ENCODE measurements around the gene STAT6.

GRCh38 chr12:57090490-57090889 lies 20.7 kb downstream of the STAT6 start:
- TF ChIP-seq, protein P1, sequence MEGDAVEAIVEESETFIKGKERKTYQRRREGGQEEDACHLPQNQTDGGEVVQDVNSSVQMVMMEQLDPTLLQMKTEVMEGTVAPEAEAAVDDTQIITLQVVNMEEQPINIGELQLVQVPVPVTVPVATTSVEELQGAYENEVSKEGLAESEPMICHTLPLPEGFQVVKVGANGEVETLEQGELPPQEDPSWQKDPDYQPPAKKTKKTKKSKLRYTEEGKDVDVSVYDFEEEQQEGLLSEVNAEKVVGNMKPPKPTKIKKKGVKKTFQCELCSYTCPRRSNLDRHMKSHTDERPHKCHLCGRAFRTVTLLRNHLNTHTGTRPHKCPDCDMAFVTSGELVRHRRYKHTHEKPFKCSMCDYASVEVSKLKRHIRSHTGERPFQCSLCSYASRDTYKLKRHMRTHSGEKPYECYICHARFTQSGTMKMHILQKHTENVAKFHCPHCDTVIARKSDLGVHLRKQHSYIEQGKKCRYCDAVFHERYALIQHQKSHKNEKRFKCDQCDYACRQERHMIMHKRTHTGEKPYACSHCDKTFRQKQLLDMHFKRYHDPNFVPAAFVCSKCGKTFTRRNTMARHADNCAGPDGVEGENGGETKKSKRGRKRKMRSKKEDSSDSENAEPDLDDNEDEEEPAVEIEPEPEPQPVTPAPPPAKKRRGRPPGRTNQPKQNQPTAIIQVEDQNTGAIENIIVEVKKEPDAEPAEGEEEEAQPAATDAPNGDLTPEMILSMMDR (conservative IDR thresholded peaks at IDR 0.05): no peak
- TF ChIP-seq EZH2 (IDR thresholded peaks at IDR 0.05; ENCODE audit: low read depth): no peak
